Keratinocyte (primary cell): ENCODE results near the gene RAPGEF4. TPM values are rescaled to one million over a fixed set of nuclear protein-coding genes. Genes with fewer than 3 reads are reported as not detected.

ENCODE experiments used
- DNase-seq: peaks from one replicate; pipeline ENCODE4 v3.0.0-alpha.2; 2011; ENCODE audit warnings: low read depth, missing footprints, low spot score
- FAIRE-seq: peaks from 2 replicates; lab custom pipeline; 2011; peaks lifted over from hg19 to GRCh38; lab: Jason Lieb, UNC
- H2AFZ ChIP-seq: 2 replicates; pipeline ENCODE4 v1.6.0; 2012; ENCODE audit warnings: low read length, control low read depth, inconsistent platforms; ENCODE audit not compliant: control insufficient read depth
- H3K27ac ChIP-seq: 2 replicates; pipeline ENCODE4 v1.5.1; 2011; ENCODE audit warnings: low read length; ENCODE audit not compliant: control insufficient read depth, insufficient read depth
- H3K27me3 ChIP-seq: 3 replicates; pipeline ENCODE4 v1.6.0; 2011; ENCODE audit warnings: low read length; ENCODE audit not compliant: control insufficient read depth, insufficient read depth; ENCODE audit errors: extremely low read depth
- H3K36me3 ChIP-seq, 2 experiments: 2 replicates in 1 of 2; 3 replicates in 1 of 2; pipeline ENCODE4 v1.5.1; 2011; ENCODE audit warnings: low read length in 2 of 2, mild to moderate bottlenecking in 1 of 2; ENCODE audit not compliant: control insufficient read depth in 2 of 2, insufficient read depth in 2 of 2; ENCODE audit errors: extremely low read depth in 1 of 2
- H3K4me1 ChIP-seq: 3 replicates; pipeline ENCODE4 v1.5.1; 2011; ENCODE audit warnings: low read length; ENCODE audit not compliant: control insufficient read depth, insufficient read depth; ENCODE audit errors: extremely low read depth
- H3K4me2 ChIP-seq: 3 replicates; pipeline ENCODE4 v1.6.0; 2011; ENCODE audit warnings: low read depth, low read length; ENCODE audit not compliant: control insufficient read depth, insufficient read depth; ENCODE audit errors: extremely low read depth
- H3K4me3 ChIP-seq, 3 experiments: fragments of 200-600 bp in 1 of 3; sonication (generic) in 1 of 3; 2 replicates in 2 of 3; 3 replicates in 1 of 3; pipeline ENCODE4 v1.5.1; 2011 to 2016; ENCODE audit warnings: low read length in 3 of 3, mild to moderate bottlenecking in 3 of 3, control low read depth in 2 of 3, inconsistent platforms in 1 of 3, low read depth in 1 of 3, mixed read lengths in 1 of 3, mixed run types in 1 of 3, moderate library complexity in 1 of 3; ENCODE audit not compliant: control insufficient read depth in 2 of 3, insufficient read depth in 2 of 3; ENCODE audit errors: extremely low read depth in 1 of 3
- H3K79me2 ChIP-seq: 2 replicates; pipeline ENCODE4 v1.6.0; 2012; ENCODE audit warnings: low read length; ENCODE audit not compliant: control insufficient read depth, insufficient read depth
- H3K9ac ChIP-seq: 3 replicates; pipeline ENCODE4 v1.6.0; 2011; ENCODE audit warnings: low read length; ENCODE audit not compliant: control insufficient read depth, insufficient read depth; ENCODE audit errors: extremely low read depth
- H3K9me1 ChIP-seq: 3 replicates; pipeline ENCODE4 v1.6.0; 2011; ENCODE audit warnings: low read length; ENCODE audit not compliant: control insufficient read depth, insufficient read depth; ENCODE audit errors: extremely low read depth
- H3K9me3 ChIP-seq: 2 replicates; pipeline ENCODE4 v1.5.1; 2012; ENCODE audit warnings: low read depth, low read length; ENCODE audit not compliant: control insufficient read depth
- H4K20me1 ChIP-seq: 3 replicates; pipeline ENCODE4 v1.6.0; 2011; ENCODE audit warnings: low read length; ENCODE audit not compliant: control insufficient read depth, insufficient read depth; ENCODE audit errors: extremely low read depth
- CTCF ChIP-seq, 3 experiments: IDR thresholded peaks in 1 of 3; conservative IDR thresholded peaks in 1 of 3; optimal IDR thresholded peaks in 1 of 3; 2 replicates in 2 of 3; 3 replicates in 1 of 3; pipeline versions ENCODE3 to v1.5.1; 2011; ENCODE audit warnings: low read length in 3 of 3, mild to moderate bottlenecking in 3 of 3, moderate library complexity in 2 of 3, control low read depth in 1 of 3, inconsistent platforms in 1 of 3; ENCODE audit not compliant: insufficient read depth in 2 of 3; ENCODE audit errors: extremely low read depth in 1 of 3
- EZH2 ChIP-seq: IDR thresholded peaks from one replicate; pipeline ENCODE4 v1.6.1; 2012; ENCODE audit warnings: inconsistent platforms, mild to moderate bottlenecking, low read length, moderate library complexity
- dilution Hi-C: fragments of 300-500 bp; cut with MboI; formaldehyde crosslinking; loops from one replicate; pipeline ENCODE4 v1.7.0; 2020; ENCODE audit warnings: low sequenced_read_pairs; ENCODE audit not compliant: extremely low pct_ligation_motif_present
- polyA plus RNA-seq, 5 experiments: library from polyadenylated mRNA; depleted of rRNA in 3 of 5; stranded (reverse) in 3 of 5; stranded (forward) in 1 of 5; unstranded in 1 of 5; fragments of >200 nt; gene quantifications; 1 replicate in 1 of 5; 2 replicates in 3 of 5; 3 replicates in 1 of 5; pipeline versions ENCODE4 v1.2.1 to v1.2.3, GENCODE V29; 2011 to 2012; ENCODE audit warnings: missing spikeins in 2 of 5, low read depth in 1 of 5, low replicate concordance in 1 of 5

RAPGEF4 gene
- polyA plus RNA-seq, 1 donor (not counting 4 experiments of a cell fraction or from before 2014, with no cell fraction given): 1.6 TPM

- FAIRE-seq (peak; percentile 88), DNase-seq (no peak)
- Histone ChIP-seq H3K27ac (no peak overlapping the region), H4K20me1 (no peaks in the 10 kb centered on the region), H3K36me3 (no peaks in the 10 kb centered on the region), H3K79me2 (no peaks in the 10 kb centered on the region), H3K9me1 (no peaks in the 10 kb centered on the region), H3K4me2 (peak overlapping the region; percentile 15), H3K9ac (no peak overlapping the region), H3K4me3 (no peak overlapping the region), H3K27me3 (no peaks in the 10 kb centered on the region), H3K9me3 (no peaks in the 10 kb centered on the region), H2AFZ (no peak overlapping the region), H3K4me1 (peaks cover 8% of the 10 kb centered on the region)
- dilution Hi-C loops: loop anchor here (25.0 kb wide), 1 partner anchor 109 kb away; no protein-coding TSS in a partner anchor
- TF ChIP-seq CTCF (optimal IDR thresholded peaks at IDR 0.05 in 1 of 3, IDR thresholded peaks at IDR 0.05 in 1 of 3, conservative IDR thresholded peaks at IDR 0.05 in 1 of 3; ENCODE audit: extremely low read depth in 1 of 3, insufficient read depth in 2 of 3, low read length in 3 of 3) (no peak), EZH2 (no peak)
Observed at GRCh38 chr2:172921532-172922236, 186.0 kb downstream of the RAPGEF4 start.

- no peaks in the 10 kb centered on the region for H4K20me1 ChIP-seq
- no peak overlapping the region for H3K4me3 ChIP-seq
- peaks cover 8% of the 10 kb centered on the region for H3K4me1 ChIP-seq
- no peaks in the 10 kb centered on the region for H3K27me3 ChIP-seq
- H3K9ac ChIP-seq: no peak overlapping the region
- TF ChIP-seq CTCF (optimal IDR thresholded peaks at IDR 0.05 in 1 of 3, IDR thresholded peaks at IDR 0.05 in 1 of 3, conservative IDR thresholded peaks at IDR 0.05 in 1 of 3; ENCODE audit: extremely low read depth in 1 of 3, insufficient read depth in 2 of 3, low read length in 3 of 3): no peak
- TF ChIP-seq EZH2: no peak
- no peaks in the 10 kb centered on the region for H3K36me3 ChIP-seq
- no peak for FAIRE-seq
- H3K9me3 ChIP-seq: no peaks in the 10 kb centered on the region
- H3K27ac ChIP-seq: no peak overlapping the region
- no peak overlapping the region for H3K4me2 ChIP-seq
- dilution Hi-C loops: loop anchor here (25.0 kb wide), 1 partner anchor 110 kb away; no protein-coding TSS in a partner anchor
- no peaks in the 10 kb centered on the region for H3K9me1 ChIP-seq
- H2AFZ ChIP-seq: no peak overlapping the region
- DNase-seq: no peak
- H3K79me2 ChIP-seq: no peaks in the 10 kb centered on the region
Observed at GRCh38 chr2:172922306-172922705, 186.7 kb downstream of the RAPGEF4 start.
